Astrocyte (in vitro differentiated cells and primary cell): Measurements from ENCODE around the gene GPC2. TPM values are rescaled to one million over a fixed set of nuclear protein-coding genes. Genes with fewer than 3 reads are reported as not detected.
"Not testable (repeated sequence)": the region's sequence is repeated elsewhere in the genome, so short reads cannot be mapped to it uniquely, and the experiment has no call there.

Experiments
- DNase-seq: peaks from one replicate; pipeline ENCODE4 v3.0.0-alpha.2; 2010; ENCODE audit warnings: low read depth
- FAIRE-seq: peaks from 2 replicates; lab custom pipeline; 2011; peaks lifted over from hg19 to GRCh38; lab: Jason Lieb, UNC
- H2AFZ ChIP-seq: 2 replicates; pipeline ENCODE4 v1.6.0; 2012; ENCODE audit warnings: low read depth, low read length, inconsistent platforms
- H3K27ac ChIP-seq: 2 replicates; pipeline ENCODE4 v1.5.1; 2011; ENCODE audit warnings: low read depth, low read length, inconsistent platforms
- H3K27me3 ChIP-seq: 2 replicates; pipeline ENCODE4 v1.6.0; 2011; ENCODE audit warnings: low read length, inconsistent platforms; ENCODE audit not compliant: insufficient read depth
- H3K36me3 ChIP-seq: 2 replicates; pipeline ENCODE4 v1.5.1; 2011; ENCODE audit warnings: low read length, inconsistent platforms; ENCODE audit not compliant: insufficient read depth
- H3K4me1 ChIP-seq: 2 replicates; pipeline ENCODE4 v1.5.1; 2011; ENCODE audit warnings: low read length, inconsistent platforms; ENCODE audit not compliant: insufficient read depth
- H3K4me2 ChIP-seq: 2 replicates; pipeline ENCODE4 v1.6.0; 2012; ENCODE audit warnings: low read length, inconsistent platforms
- H3K4me3 ChIP-seq: 2 replicates; pipeline ENCODE4 v1.5.1; 2011; ENCODE audit warnings: low read depth, mild to moderate bottlenecking, low read length, inconsistent platforms; ENCODE audit not compliant: insufficient read depth
- H3K79me2 ChIP-seq: 2 replicates; pipeline ENCODE4 v1.6.0; 2012; ENCODE audit warnings: mild to moderate bottlenecking, low read length, inconsistent platforms; ENCODE audit not compliant: insufficient read depth
- H3K9ac ChIP-seq: 2 replicates; pipeline ENCODE4 v1.6.0; 2012; ENCODE audit warnings: mild to moderate bottlenecking, low read length, inconsistent platforms
- H3K9me3 ChIP-seq: 2 replicates; pipeline ENCODE4 v1.5.1; 2012; ENCODE audit warnings: low read depth, mild to moderate bottlenecking, low read length, inconsistent platforms; ENCODE audit not compliant: insufficient read depth
- H4K20me1 ChIP-seq: 2 replicates; pipeline ENCODE4 v1.6.0; 2012; ENCODE audit warnings: low read length, inconsistent platforms; ENCODE audit not compliant: insufficient read depth
- H3K27ac Mint-ChIP-seq: one replicate; pipeline ENCODE4 v1.8.0; 2021; ENCODE audit warnings: mild to moderate bottlenecking, mixed read lengths; ENCODE audit not compliant: unreplicated experiment
- H3K27me3 Mint-ChIP-seq: one replicate; pipeline ENCODE4 v1.8.0; 2021; ENCODE audit warnings: low read depth, mixed read lengths; ENCODE audit not compliant: unreplicated experiment
- H3K36me3 Mint-ChIP-seq: one replicate; pipeline ENCODE4 v1.8.0; 2021; ENCODE audit warnings: low read depth, mixed read lengths; ENCODE audit not compliant: unreplicated experiment
- H3K4me1 Mint-ChIP-seq: one replicate; pipeline ENCODE4 v1.8.0; 2021; ENCODE audit warnings: low read depth, mixed read lengths; ENCODE audit not compliant: unreplicated experiment
- H3K4me3 Mint-ChIP-seq: one replicate; pipeline ENCODE4 v1.8.0; 2021; ENCODE audit warnings: mild to moderate bottlenecking, moderate library complexity, mixed read lengths; ENCODE audit not compliant: unreplicated experiment
- H3K9me3 Mint-ChIP-seq: one replicate; pipeline ENCODE4 v1.8.0; 2021; ENCODE audit warnings: mild to moderate bottlenecking, mixed read lengths; ENCODE audit not compliant: unreplicated experiment
- CTCF ChIP-seq: IDR thresholded peaks from 2 replicates; pipeline ENCODE4 v1.5.1; 2011; ENCODE audit warnings: low read depth, mild to moderate bottlenecking, inconsistent platforms, low read length, moderate library complexity; ENCODE audit not compliant: insufficient read depth
- EZH2 ChIP-seq: IDR thresholded peaks from 2 replicates; pipeline ENCODE4 v1.6.1; 2012; ENCODE audit warnings: mild to moderate bottlenecking, low read length, inconsistent platforms; ENCODE audit not compliant: insufficient read depth
- total RNA-seq: library from RNA; stranded (reverse); gene quantifications from 2 replicates; pipeline ENCODE4 v1.2.1, GENCODE V29; 2021

The GPC2 gene
- total RNA-seq, 1 donor from 2014 or later = 7.6 TPM

GRCh38 chr7:100219271-100219737, 42.1 kb upstream of the GPC2 start:
- Histone ChIP-seq H3K27me3 (no peaks in the 10 kb centered on the region), H3K9me3 (no peaks in the 10 kb centered on the region), H3K4me1 (no peaks in the 10 kb centered on the region), H3K27ac (no peak overlapping the region), H4K20me1 (no peaks in the 10 kb centered on the region), H3K4me3 (no peak overlapping the region), H3K79me2 (no peaks in the 10 kb centered on the region), H3K4me2 (no peak overlapping the region), H3K36me3 (no peaks in the 10 kb centered on the region), H3K9ac (no peak overlapping the region), H2AFZ (no peak overlapping the region)
- no peak overlapping the region for H3K27ac Mint-ChIP-seq
- no peak overlapping the region for H3K4me3 Mint-ChIP-seq
- peaks cover 5% of the 10 kb centered on the region for H3K4me1 Mint-ChIP-seq
- no peaks in the 10 kb centered on the region for H3K9me3 Mint-ChIP-seq
- peaks cover 7% of the 10 kb centered on the region for H3K36me3 Mint-ChIP-seq
- peaks cover under 1% of the 10 kb centered on the region for H3K27me3 Mint-ChIP-seq
- TF ChIP-seq EZH2 (no peak), CTCF (no peak)
- no peak for DNase-seq
- FAIRE-seq = no peak

GRCh38 chr7:100217934-100218333, 40.8 kb upstream of the GPC2 start:
- not testable (repeated sequence) for FAIRE-seq, H3K27ac ChIP-seq

More at GRCh38 chr7:100217934-100218333, 40.8 kb upstream of the GPC2 start:
- H3K4me3 Mint-ChIP-seq, DNase-seq, H3K4me3 ChIP-seq, H3K9ac ChIP-seq, H3K27ac Mint-ChIP-seq, H3K79me2 ChIP-seq, H3K4me1 ChIP-seq, H4K20me1 ChIP-seq, H3K9me3 ChIP-seq, H3K36me3 Mint-ChIP-seq, H3K4me1 Mint-ChIP-seq, H3K4me2 ChIP-seq, H2AFZ ChIP-seq, H3K27me3 ChIP-seq, H3K36me3 ChIP-seq, H3K27me3 Mint-ChIP-seq, H3K9me3 Mint-ChIP-seq: not testable (repeated sequence)
- peak; percentile 13 for TF ChIP-seq CTCF
